Transverse colon (tissue), 3 donors: ENCODE measurements around the gene SFXN2.

ENCODE experiments used
- POLR2A ChIP-seq: fragments of 450-650 bp; IDR thresholded peaks from one replicate; pipeline ENCODE4 v1.6.1; 2016; ENCODE audit warnings: antibody characterized with exemption, mild to moderate bottlenecking, moderate library complexity
- TF ChIP-seq, protein P1 (sequence below), 5 experiments: fragments of 200-600 bp in 3 of 5; fragments of 450-650 bp in 2 of 5; sonication (generic) in 3 of 5; IDR thresholded peaks; 1 replicate in 2 of 5; 2 replicates in 3 of 5; pipeline ENCODE4 v1.5.1; 2016 to 2017; ENCODE audit warnings: antibody characterized with exemption in 5 of 5, inconsistent platforms in 3 of 5, mild to moderate bottlenecking in 2 of 5, moderate library complexity in 1 of 5

DNA sequence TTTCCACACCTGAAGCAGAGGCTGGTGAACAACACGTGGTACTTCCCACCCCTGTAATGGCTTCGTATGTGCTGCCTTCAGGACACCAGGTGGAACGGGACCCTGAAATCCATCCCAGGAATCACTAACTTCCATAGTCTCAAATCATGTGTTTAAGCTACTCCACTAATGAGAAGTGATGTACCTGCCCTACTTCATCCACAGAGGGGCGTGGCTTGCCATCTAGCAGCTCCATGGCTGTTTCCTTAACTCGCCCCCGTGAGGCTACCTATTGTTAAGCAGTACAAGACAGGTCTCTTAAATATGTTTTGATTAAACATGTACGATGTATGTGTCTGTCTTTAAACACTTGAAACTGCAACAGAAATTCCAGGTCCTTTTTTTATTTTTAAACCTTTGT is 32.0 kb upstream of the SFXN2 start:
- TF ChIP-seq, protein P1, sequence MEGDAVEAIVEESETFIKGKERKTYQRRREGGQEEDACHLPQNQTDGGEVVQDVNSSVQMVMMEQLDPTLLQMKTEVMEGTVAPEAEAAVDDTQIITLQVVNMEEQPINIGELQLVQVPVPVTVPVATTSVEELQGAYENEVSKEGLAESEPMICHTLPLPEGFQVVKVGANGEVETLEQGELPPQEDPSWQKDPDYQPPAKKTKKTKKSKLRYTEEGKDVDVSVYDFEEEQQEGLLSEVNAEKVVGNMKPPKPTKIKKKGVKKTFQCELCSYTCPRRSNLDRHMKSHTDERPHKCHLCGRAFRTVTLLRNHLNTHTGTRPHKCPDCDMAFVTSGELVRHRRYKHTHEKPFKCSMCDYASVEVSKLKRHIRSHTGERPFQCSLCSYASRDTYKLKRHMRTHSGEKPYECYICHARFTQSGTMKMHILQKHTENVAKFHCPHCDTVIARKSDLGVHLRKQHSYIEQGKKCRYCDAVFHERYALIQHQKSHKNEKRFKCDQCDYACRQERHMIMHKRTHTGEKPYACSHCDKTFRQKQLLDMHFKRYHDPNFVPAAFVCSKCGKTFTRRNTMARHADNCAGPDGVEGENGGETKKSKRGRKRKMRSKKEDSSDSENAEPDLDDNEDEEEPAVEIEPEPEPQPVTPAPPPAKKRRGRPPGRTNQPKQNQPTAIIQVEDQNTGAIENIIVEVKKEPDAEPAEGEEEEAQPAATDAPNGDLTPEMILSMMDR (IDR thresholded peaks at IDR 0.05) = no peak
- TF ChIP-seq POLR2A = no peak
